ENCODE data around the gene NAB2.
A peak's percentile ranks its signal among the peaks of the same experiment; 100 is the strongest.
"Not testable (repeated sequence)": the region's sequence is repeated elsewhere in the genome, so short reads cannot be mapped to it uniquely, and the experiment has no call there.

Gene NAB2, protein sequence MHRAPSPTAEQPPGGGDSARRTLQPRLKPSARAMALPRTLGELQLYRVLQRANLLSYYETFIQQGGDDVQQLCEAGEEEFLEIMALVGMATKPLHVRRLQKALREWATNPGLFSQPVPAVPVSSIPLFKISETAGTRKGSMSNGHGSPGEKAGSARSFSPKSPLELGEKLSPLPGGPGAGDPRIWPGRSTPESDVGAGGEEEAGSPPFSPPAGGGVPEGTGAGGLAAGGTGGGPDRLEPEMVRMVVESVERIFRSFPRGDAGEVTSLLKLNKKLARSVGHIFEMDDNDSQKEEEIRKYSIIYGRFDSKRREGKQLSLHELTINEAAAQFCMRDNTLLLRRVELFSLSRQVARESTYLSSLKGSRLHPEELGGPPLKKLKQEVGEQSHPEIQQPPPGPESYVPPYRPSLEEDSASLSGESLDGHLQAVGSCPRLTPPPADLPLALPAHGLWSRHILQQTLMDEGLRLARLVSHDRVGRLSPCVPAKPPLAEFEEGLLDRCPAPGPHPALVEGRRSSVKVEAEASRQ

DNA sequence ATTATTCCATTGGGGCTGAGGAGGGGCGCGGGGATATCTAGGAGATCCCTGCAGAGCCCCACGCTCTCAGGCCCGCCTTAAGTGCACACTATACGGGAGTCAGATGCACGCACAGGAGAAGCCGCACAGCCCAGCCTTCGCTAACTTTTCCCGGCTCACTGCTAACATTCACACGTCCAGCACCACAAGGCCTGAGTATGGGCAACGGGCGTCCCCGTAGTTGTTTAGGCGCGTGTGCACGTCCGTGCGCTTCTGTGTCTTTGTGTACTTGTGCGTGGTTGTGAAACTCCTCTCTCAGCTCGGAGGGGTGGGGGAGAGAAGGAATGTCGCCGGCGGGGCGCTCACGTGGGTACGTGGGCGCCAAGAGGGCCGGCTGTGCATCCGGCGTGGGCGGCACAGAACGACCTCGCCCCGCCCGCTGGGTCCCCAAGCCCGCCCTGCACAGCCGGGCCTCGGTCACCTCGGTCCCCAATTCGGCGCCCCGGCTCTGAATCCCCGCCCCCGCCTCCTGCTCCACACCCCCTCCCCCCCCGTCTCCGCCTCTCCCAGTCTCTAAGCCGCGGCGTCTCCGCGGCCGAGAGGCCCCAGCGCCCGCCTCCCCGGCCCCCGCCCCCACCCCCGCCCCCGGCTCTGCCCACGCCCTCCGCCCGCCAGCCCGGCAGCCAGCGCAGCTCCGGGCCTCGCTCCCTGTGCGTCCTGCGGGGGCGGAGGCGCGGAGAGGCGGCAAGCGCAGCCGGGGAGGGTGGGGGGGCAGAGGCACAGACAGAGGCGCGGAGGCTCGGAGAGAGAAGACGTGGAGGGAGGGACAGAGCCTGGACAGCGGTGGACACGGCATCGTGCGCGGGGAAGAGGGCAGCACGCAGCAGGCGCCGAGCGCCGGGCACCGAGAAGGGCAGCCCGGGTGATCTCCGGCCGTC, at the start of gene NAB2:
TSS of gene NAB2 (plus strand) at position 761 of the 917 bp plus-strand sequence. CDS start 158 bp downstream, outside the sequence.
- peak; percentile 92 for DNase-seq

DNA sequence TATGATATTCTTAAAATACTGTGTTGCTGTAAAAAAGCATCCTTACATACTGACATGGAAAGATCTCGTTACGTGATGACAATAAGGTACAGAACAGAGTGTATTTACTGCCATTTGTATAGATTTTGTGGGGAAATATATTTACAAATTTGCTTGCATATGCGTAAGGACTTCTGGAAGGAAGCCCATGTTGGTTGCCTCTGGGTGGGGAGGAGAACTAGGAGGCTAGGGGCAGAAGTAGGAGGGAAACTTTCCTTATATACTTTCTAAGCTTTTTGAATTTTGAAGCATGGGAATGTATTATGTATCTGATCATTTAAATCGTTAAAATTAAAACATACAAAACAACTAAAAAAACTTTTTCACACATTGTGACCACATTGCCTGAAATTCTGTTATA, 48.7 kb upstream of the NAB2 start:
- no peak for DNase-seq

DNA sequence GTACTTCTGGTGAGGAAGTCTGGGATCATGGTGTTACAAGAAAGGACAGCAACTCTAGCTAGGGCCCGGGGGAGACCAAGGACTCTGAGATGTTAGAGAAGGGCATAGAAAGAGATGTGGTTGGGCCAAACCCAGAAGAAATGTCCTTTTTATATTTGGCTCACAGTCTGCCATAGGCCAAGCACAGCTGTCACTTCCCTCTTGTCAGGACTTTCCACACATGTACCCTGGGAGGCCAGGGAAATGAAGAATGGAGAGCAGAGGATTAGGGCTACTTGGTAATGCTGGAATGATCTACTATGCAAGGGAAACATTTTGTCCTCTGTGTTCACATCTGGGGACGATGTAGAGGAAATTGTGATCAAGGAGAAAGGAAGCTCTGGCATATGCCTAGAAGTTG, 48.2 kb upstream of the NAB2 start:
- DNase-seq, result no peak

DNA sequence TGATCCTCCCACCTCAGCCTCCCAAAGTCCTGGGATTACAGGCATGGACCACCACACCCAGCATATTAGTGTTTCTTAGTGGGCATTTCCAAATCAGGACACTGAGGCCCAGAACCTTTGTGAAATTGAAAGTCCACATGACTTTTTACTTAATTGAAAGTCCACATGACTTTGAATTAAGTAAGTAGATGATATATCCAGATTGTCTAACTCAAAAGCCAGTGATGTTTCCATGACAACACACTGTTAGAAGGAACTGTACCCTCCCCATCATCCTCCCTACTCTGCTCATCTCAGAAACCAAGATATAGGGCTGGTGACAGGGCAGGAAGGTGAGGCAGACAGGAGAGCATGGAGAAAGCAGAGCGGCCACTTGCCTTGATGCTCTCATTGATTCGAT, 46.2 kb upstream of the NAB2 start:
- DNase-seq, result no peak

DNA sequence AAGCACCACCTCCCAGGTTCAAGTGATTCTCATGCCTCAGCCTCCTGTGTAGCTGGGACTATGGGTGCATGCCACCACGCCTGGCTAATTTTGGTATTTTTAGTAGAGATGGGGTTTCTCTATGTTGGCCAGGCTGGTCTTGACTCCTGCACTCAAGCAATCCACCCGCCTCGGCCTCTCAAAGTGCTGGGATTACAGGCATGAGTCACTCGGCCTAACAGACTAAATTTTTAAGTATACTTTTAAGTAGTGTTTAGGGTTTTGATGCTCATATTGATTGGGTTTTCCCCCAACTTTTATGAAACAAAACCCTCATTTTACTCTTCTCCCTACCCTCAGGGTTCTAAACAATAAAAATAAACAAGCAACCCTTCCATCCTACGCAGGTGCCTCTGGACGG, 44.4 kb upstream of the NAB2 start:
- no peak for DNase-seq

DNA sequence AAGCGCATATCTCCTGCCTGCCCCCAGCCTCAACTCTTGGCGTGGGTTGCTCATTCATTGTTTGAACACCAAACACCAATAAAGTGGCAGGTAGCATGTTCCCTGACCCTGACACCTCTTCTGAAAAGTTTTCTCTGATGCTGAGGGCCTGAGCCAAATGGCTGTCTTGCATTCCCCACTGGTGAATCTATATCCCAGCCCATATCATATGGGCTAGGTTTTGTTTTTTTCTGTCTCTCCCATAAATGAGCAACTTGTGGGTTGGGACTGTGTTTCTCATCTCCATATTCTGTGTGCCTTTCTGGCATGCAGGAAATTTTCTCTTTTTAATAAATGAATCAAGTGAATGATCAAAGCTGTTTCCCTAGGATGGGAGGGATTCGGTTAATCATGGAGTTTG, 44.0 kb upstream of the NAB2 start:
- DNase-seq, result no peak

DNA sequence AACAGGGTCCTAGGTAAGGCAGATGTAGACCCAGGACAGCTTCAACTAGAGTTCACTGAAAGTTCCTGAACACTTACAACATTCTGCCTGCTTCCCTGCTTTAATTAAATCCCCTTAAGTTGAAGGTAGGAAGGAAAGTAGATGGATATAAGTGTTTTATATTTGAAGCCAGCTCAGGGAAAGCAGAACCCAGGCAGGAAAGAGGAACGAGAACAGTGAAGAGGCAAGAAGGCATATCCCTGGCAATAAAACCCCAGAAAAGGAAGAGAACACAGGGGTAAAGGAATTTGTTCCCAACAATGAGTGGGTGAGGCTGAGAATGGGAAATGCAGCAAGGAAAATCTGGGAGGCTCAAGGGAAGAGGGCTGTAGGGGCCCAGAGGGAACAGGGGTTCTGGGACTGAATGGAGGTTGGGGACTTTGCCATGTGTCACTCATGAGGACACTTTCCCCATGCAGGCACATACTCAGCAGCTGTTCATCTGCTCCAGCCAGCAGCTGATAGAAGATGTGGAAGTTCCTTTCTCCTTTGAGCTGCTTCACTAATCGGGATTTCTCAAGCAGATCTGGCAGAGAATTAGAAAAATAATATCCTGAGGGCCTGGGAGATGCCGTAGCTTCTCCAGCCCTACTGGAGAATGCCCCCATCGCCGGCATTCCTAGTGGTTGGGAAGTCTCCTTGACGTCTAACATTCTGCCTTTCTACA, 42.7 kb upstream of the NAB2 start:
- no peak for DNase-seq

DNA sequence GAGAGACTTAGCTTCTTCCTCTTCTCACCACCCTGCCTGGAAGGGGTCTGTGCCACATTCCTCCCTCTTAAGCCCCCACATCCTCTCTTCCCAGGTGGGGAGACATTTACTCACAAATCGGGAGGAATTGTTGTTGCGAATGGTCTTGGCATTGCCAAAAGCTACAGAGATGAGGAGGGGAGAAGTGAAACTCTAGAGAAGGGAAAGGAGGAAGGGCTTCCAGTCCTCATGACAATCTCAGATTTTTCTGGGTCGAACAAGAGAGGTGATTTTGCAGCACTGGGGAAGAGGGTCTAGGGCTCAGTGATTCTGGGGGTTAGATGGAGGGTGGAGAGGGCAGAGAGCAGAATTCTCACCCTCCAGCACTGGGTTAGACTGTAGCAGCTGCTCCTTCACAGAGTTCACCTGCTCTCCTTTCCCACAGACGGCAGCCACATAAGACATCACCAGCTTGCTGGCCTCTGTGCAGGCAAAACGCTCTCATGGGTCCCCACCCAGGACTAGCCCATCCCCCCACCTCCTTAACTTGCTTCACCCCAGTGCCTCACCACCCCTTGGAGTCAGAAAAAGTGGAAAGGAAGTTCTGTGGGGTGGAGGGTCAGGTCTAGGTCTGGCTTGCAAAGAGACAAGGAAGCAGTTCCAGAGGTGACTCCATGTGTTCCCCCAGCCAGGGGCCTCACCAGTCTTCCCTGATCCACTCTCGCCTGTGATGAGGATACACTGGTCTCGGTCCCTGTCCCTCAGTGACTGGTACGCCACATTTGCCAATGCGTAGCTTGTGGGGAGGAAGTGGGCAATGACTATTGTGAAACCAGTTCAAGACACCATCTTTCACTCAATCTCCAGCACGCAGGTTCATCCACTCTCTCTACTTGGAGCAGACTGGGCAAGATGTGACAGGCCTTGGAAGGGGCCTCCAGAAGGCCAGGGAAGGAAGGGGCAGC, 41.7 kb upstream of the NAB2 start:
- peak; percentile 10 for DNase-seq

DNA sequence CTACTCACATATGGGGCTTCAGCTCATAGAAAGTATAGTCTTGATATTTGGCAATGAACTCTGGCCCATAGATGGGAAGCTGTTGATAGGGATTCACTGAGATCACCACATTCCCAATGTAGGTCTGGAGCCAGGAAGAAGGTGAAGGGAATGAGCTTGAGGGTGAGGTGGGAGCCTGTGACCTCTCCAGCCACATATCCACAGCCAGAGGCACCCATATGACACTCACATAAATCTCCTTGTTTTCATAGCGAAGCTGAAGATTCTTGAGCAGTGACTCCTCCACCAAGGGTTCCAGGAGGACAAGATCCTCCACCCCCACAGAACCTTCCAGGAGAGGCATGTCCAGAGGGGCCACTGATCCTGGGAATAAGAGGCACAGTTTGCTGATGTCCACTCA, 40.9 kb upstream of the NAB2 start:
- DNase-seq, result no peak

DNA sequence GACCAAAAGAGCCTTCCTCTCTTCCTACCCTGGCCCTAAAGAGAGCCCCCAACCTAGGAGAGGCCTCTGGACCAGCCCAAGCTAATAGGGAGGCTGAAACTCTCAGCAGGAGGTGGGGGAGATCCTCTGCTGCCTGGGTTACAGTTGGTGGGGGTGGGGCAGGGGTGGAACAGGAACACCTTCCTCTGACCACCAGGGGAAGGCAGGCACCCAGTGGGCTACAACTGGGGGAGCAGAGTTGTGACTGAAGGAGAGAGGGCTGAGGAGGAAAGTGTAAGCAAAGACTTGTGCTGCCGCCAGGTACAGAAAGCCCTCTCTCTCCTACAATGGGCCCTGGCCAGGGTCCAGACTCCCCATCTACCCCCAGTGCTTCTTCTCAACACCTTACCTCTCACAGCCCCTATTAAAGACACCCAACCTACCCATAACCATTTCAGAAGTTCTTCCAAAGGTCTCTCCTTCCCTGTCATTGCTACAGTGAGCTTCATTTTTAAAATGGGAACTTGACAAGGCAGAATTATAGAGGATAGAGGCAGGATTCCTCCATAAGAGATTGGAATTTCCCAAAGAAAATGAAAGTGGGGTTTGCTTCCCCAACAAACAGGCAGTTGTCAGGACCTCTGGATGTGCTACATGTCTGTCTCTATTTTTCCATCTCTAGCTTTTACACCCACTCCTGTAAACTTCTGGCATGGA, 40.3 kb upstream of the NAB2 start:
- DNase-seq, result no peak

DNA sequence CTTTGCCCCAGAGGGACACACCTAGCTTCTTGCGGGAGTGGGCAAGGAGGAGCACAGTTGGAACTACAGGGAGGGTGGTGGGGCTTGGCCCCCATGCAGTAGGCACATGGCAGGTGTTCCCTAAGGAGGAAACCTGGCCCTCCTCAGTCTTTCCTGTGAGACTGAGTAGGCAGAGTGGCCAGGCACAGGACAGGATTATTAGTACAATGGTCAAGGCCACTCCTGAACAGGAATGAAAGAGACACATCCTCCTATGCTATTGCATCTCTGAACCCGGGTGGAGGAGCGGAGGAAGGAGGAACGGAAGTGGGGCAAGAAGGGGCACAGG, 39.8 kb upstream of the NAB2 start:
- no peak for DNase-seq

DNA sequence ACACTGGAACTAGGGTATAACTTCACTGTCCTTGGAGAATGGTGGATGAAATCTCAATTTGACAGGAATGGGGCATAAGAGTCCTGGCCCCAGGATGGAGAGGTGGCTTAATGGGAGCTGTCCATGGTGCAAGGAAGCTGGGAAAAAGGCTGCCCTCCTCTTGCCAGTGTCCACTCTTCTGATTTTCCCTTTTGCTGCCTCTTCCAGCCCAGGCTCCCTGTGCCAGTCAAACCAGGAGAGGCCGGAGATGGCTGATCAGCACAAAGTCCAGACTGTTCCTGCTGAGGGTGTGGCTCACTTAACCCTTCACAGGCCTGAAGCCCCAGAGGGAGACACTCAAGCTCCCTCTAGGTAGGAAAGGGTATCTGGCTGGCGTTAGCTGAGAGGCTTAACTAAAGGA, 39.0 kb upstream of the NAB2 start, which contains the start of gene MYO1A:
TSS of gene MYO1A (minus strand) at position 240 of the 400 bp plus-strand sequence. CDS start 1,806 bp downstream, outside the sequence.
- no peak for DNase-seq

DNA sequence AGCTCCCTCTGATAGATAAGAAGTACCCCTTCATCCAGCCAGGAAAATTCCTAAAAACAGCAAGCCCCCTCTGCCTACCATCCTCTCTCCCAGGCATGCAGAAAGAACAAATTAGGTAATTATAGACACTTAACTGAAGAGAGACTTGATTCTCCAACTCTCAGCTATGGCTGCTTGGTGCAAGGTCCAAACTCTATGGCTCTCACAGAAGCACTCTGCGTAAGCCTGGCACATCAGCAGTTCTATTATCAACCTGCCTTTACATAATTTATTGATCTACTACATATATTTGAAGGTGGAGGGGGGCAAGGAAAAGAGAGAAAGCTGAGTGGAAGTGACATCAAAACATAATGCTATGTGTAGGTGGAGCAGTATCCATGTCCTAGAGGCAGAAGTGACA, 37.9 kb upstream of the NAB2 start:
- no peak for DNase-seq

DNA sequence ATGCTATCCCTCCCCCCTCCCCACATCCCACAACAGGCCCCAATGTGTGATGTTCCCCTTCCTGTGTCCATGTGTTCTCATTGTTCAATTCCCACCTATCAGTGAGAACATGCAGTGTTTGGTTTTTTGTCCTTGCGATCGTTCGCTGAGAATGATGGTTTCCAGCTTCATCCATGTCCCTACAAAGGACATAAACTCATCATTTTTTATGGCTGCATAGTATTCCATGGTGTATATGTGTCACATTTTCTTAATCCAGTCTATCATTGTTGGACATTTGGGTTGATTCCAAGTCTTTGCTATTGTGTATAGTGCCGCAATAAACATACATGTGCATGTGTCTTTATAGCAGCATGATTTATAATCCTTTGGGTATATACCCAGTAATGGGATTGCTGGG, 35.8 kb upstream of the NAB2 start:
- not testable (repeated sequence) for DNase-seq

DNA sequence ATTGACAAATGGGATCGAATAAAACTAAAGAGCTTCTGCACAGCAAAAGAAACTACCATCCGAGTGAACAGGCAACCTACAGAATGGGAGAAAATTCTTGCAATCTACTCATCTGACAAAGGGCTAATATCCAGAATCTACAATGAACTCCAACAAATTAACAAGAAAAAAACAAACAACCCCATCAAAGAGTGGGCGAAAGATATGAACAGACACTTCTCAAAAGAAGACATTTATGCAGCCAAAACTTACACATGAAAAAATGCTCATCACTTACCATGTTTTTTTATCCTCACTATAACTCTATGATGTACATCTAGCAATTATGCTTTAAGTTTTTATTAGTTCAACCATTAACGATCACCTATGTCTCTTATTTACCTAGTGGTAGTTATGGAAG, 35.0 kb upstream of the NAB2 start:
- DNase-seq, result not testable (repeated sequence)

DNA sequence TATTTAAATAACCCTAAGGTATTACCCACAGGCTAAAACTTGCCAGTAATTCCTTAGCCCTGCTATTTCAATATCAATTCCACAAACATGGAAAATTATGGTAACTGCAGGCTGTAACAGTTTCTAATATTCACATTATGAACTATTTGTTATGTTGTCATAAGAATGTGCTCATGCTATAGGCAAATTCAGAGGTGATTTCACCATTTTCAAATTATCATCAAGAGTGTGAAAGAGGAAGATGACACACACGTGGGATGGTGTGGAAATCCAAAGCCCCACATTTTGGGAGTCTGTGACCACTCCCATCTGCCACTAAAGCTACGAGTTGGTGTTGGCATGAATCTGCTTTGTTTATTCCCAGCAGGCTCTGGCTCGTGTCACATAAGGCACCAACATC, 33.1 kb upstream of the NAB2 start:
- DNase-seq, result no peak

DNA sequence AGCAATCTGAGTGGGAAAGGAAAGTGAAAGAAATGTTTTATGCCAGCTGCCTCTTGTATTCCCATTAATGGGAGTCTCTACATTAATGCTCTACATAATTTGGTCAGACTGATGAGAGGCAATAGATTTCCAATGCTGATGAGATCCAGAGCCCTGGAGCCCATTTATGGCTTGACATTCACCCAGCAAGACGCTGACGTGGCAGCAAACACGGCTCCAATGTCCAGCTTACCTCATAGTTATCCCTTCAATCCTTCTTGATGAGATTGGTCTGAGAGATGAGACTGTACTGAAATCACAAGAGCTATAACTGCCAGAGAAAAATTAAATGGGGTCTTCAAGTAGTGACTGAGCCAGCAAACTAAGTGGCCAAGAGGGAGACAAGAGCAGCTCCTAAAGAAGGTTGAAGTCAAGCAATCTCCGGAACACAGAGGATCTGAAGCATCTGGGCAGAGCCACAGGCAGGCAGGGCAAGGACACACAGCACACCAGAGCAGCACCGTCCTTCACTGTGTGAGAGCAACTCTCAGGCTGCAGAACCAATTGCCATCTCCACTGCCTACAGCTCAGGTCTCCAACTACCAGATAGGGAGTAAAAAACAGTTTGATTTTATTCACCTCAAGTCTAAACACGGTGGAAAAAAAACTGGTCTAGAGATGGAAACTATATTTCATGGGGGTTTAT, 31.7 kb upstream of the NAB2 start:
- DNase-seq, result no peak

DNA sequence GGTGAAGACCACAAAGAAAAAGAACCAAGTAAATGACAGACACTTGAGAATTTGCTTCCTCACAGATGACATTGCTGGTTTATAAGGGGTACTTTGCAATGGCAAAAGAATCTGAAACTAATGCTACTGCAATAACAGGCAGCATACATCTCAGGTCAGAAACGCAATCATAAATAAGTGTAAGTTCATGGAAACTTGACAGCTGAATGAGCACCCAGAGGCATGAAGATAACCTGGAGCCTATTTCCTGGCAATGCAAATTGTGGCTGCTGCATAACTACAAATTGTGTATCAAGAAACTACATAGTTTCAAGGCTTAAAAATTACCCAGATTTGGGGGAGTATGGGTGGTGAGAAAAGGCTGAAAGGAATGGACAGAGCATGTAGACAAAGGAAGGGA, 30.5 kb upstream of the NAB2 start:
- DNase-seq, result no peak

DNA sequence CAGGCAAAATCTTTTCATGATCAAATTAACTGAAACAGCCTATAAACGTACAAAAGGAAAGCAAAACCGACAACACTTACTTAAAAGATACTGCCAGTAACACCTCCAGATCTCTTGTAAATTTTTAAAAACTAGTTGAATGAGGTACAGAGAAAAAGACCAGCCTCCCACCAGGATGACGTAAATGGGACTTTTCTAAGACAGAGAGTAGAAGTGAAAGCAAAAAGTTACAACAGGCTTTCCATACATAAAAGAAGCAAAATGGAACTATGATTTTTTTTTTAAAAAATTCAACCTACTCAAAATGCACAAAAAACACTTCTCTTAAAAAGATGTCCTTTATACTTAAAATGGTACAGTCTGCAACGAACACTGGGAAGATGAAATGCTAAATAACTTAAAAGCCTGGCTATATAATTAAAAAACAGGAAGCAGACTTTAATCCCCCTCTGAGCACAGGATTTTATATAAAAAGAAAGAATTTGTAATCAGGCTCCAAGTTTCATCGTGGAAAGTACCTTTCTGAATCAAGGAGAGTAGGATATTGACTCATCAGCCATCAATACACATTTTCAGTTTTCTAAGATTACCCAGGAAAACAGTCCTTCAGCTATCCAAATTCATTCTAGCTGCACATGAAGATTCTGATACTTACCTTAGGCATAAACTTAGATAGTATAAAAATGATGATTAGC, 24.8 kb upstream of the NAB2 start:
- no peak for DNase-seq

DNA sequence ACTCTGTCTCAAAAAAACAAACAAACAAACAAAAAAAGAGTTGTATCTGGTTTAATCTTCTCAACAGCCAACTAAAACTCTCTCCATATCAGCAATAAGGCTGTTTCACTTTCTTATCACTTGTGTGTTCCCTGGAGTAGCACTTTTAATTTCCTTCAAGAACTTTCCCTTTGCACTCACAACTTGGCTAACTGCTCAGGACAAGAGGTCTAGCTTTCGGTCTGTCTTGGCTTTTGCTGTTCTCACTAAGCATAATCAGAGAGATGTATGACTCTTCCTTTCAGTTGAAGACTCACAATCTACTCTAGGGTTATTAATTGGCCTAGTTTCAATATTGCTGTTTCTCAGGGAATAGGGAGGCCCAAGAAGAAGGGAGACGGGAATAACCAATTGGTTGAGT, 22.7 kb upstream of the NAB2 start:
- no peak for DNase-seq
